Ureter (tissue), 1 donor: ENCODE data around the gene ITGA5. TPM values are rescaled to one million over a fixed set of nuclear protein-coding genes. Genes with fewer than 3 reads are reported as not detected.
A peak's percentile ranks its signal among the peaks of the same experiment; 100 is the strongest.

Experiments used
- DNase-seq: peaks from one replicate; pipeline ENCODE4 v3.0.0-alpha.2; 2020; ENCODE audit warnings: low spot score
- total RNA-seq: library from RNA; stranded (reverse); gene quantifications from one replicate; pipeline ENCODE4 v1.2.4, GENCODE V29; 2023
- donor health status: DM: yes; HTN: yes; CAD: no.

ITGA5 gene
- total RNA-seq, 1 donor from 2014 or later, result 117 TPM

GRCh38 chr12:54352891-54353874, 65.9 kb downstream of the ITGA5 start:
- no peak for DNase-seq

GRCh38 chr12:54352022-54352531, 67.0 kb downstream of the ITGA5 start:
- DNase-seq, result peak; percentile 59

DNA sequence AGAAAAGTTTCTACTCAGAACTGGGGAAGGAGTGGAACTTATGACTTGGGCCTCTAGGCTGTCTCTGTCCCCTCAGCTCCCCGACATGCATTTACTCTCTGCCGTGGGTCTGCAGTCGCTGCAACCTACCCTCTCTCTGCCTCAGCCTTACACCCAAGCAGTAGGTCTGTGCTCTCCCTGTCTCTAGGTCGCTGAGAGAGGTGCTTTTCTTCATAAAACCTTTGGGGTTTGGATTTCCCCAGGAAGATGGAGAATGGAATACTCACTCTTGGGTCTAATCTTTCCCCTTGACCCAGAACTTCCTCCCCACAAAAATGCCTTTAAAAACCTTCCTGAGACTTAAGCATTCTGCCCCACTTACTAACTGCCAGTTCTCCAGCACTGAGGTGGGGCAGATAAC, 67.7 kb downstream of the ITGA5 start:
- DNase-seq, result no peak

GRCh38 chr12:54350743-54351142, 68.3 kb downstream of the ITGA5 start:
- DNase-seq, result no peak

- no peak for DNase-seq
Observed at GRCh38 chr12:54349679-54350078, 69.4 kb downstream of the ITGA5 start.

DNA sequence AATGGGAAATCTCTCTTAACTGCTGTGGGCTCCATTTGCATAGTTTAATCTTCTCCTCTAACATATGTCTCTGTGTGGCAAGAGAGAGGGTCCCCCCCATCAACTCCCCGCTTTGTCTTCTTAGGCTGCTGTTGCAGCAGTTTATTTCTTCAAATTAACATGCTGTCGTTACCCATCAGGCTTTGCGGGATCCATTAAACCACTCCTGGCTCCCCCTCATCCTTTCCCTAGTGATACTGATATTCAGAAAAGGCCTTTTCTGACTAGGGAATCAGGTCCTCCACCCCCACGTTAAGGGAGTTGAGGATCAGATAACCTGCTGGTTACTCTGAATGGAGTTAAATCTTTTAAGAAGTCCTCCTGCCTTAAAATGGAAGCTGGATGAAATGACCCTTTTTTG, 70.0 kb downstream of the ITGA5 start:
- no peak for DNase-seq

Other genes with a start within 250 kb of the ITGA5 start
- gene SMUG1, start 230.3 kb downstream of the ITGA5 start, total RNA-seq, result 24.5 TPM
- gene CBX5, start 139.1 kb downstream of the ITGA5 start, total RNA-seq, result 70.2 TPM
- gene HNRNPA1, start 138.5 kb downstream of the ITGA5 start, total RNA-seq, result 1,348 TPM
- 0.57 TPM for gene NFE2, start 118.3 kb downstream of the ITGA5 start, total RNA-seq
- 116 TPM for gene COPZ1, start 94.1 kb downstream of the ITGA5 start, total RNA-seq
- gene GPR84, start 54.8 kb downstream of the ITGA5 start, total RNA-seq, result 0.34 TPM
- 88.4 TPM for gene ZNF385A, start 34.5 kb downstream of the ITGA5 start, total RNA-seq
- gene GTSF1, start 54.3 kb upstream of the ITGA5 start, total RNA-seq, result 0.62 TPM
- 17.4 TPM for gene NCKAP1L, start 78.5 kb upstream of the ITGA5 start, total RNA-seq
- 5.5 TPM for gene PDE1B, start 130.3 kb upstream of the ITGA5 start, total RNA-seq
- gene PPP1R1A, start 169.4 kb upstream of the ITGA5 start, total RNA-seq, result 1.1 TPM
- not detected for gene LACRT, start 215.6 kb upstream of the ITGA5 start, total RNA-seq
- not detected for gene DCD, start 229.1 kb upstream of the ITGA5 start, total RNA-seq